IPS-NIHi7 (cell line): ENCODE results near the gene TERT.

Experiments used
- DNase-seq: peaks from one replicate; pipeline ENCODE4 v3.0.0; 2012; ENCODE audit warnings: mixed read lengths; ENCODE audit errors: extremely low spot score

TERT gene

GRCh38 chr5:1219098-1219767 lies 75.6 kb downstream of the TERT start:
- DNase-seq, result no peak

GRCh38 chr5:1218351-1219080 lies 76.4 kb downstream of the TERT start:
- no peak for DNase-seq

- peak; percentile 63 for DNase-seq
Measured at GRCh38 chr5:1217596-1218206, 77.2 kb downstream of the TERT start.

- no peak for DNase-seq
Measured at GRCh38 chr5:1216918-1217295, 78.0 kb downstream of the TERT start.

- DNase-seq, result no peak
Measured at GRCh38 chr5:1216211-1216917, 78.5 kb downstream of the TERT start.

GRCh38 chr5:1215320-1216096 lies 79.4 kb downstream of the TERT start:
- DNase-seq, result no peak

GRCh38 chr5:1214936-1215220 lies 80.0 kb downstream of the TERT start:
- DNase-seq, result no peak

- DNase-seq, result no peak
Measured at GRCh38 chr5:1214163-1214935, 80.5 kb downstream of the TERT start.

- no peak for DNase-seq
Measured at GRCh38 chr5:1213508-1214162, 81.2 kb downstream of the TERT start.

GRCh38 chr5:1212881-1213280 lies 82.0 kb downstream of the TERT start:
- no peak for DNase-seq

GRCh38 chr5:1212271-1212670 lies 82.6 kb downstream of the TERT start:
- no peak for DNase-seq

- no peak for DNase-seq
Measured at GRCh38 chr5:1211701-1212100, 83.2 kb downstream of the TERT start.

- no peak for DNase-seq
Measured at GRCh38 chr5:1210832-1211251, 84.0 kb downstream of the TERT start.

GRCh38 chr5:1209896-1210776 lies 84.7 kb downstream of the TERT start:
- no peak for DNase-seq

GRCh38 chr5:1209489-1209852 lies 85.4 kb downstream of the TERT start:
- no peak for DNase-seq

GRCh38 chr5:1208743-1209488 lies 86.0 kb downstream of the TERT start:
- no peak for DNase-seq

GRCh38 chr5:1208221-1208742 lies 86.6 kb downstream of the TERT start:
- DNase-seq, result no peak

GRCh38 chr5:1207555-1207954 lies 87.3 kb downstream of the TERT start:
- DNase-seq, result no peak
